GM12878 (cell line): ENCODE measurements around the gene CHMP1A. TPM values are rescaled to one million over a fixed set of nuclear protein-coding genes. Genes with fewer than 3 reads are reported as not detected.
"Not testable (repeated sequence)": the region's sequence is repeated elsewhere in the genome, so short reads cannot be mapped to it uniquely, and the experiment has no call there.

ENCODE experiments used
- ATAC-seq: fragments of 200-7000 bp; cut with Tn5 transposase; 3 replicates; pipeline ENCODE4 v1.9.1; 2020; ENCODE audit warnings: mild to moderate bottlenecking, moderate library complexity
- BruUV-seq: library from RNA; stranded (reverse); fragments of 400-500 nt; replicated peaks from 2 replicates; lab custom pipeline; 2021; lab: Mats Ljungman, UMichigan
- CTCF ChIA-PET: fragments of 300-600 bp; sonication (Branson Sonifier 250); formaldehyde crosslinking; extraction: SDS; loops from one replicate; lab custom pipeline; 2021; ENCODE audit warnings: inconsistent platforms; lab: Yijun Ruan, JAX
- POLR2A ChIA-PET: fragments of 350-600 bp; formaldehyde crosslinking; extraction: SDS; loops from one replicate; lab custom pipeline; 2021; ENCODE audit warnings: inconsistent platforms; lab: Charles Lee
- RAD21 ChIA-PET: fragments of 300-600 bp; sonication (Branson Sonifier 250); formaldehyde crosslinking; loops from one replicate; lab custom pipeline; 2023; ENCODE audit warnings: antibody characterized with exemption; ENCODE audit not compliant: unreplicated experiment; lab: Charles Lee
- SMC1A ChIA-PET: fragments of 300-600 bp; sonication (Branson Sonifier 250); formaldehyde crosslinking; loops from one replicate; lab custom pipeline; 2023; ENCODE audit not compliant: unreplicated experiment, uncharacterized antibody; lab: Charles Lee
- DNase-seq: peaks from one replicate; pipeline ENCODE4 v3.0.0-alpha.2; 2011; ENCODE audit warnings: low read depth, low spot score
- FAIRE-seq: peaks from 3 replicates; lab custom pipeline; 2011; peaks lifted over from hg19 to GRCh38; lab: Jason Lieb, UNC
- H2AFZ ChIP-seq: 2 replicates; pipeline ENCODE4 v1.6.0; 2011; ENCODE audit warnings: low read depth, low read length, control low read depth; ENCODE audit not compliant: control insufficient read depth
- H3K27ac ChIP-seq: 2 replicates; pipeline ENCODE4 v1.5.1; 2011; ENCODE audit warnings: control low read depth; ENCODE audit not compliant: control insufficient read depth, insufficient read depth
- H3K27me3 ChIP-seq, 2 experiments: replicated peaks in 1 of 2; 2 replicates each; pipeline versions ENCODE4 v1.6.0 to v1.6.1; 2011; ENCODE audit warnings: low read length in 1 of 2; ENCODE audit not compliant: control insufficient read depth in 2 of 2, insufficient read depth in 2 of 2
- H3K36me3 ChIP-seq, 2 experiments: 2 replicates each; pipeline ENCODE4 v1.5.1; 2011; ENCODE audit warnings: low read length in 1 of 2; ENCODE audit not compliant: control insufficient read depth in 2 of 2, insufficient read depth in 2 of 2
- H3K4me1 ChIP-seq: 2 replicates; pipeline ENCODE4 v1.6.1; 2011; ENCODE audit warnings: mild to moderate bottlenecking, low read length, moderate library complexity, mixed read lengths; ENCODE audit not compliant: control insufficient read depth, insufficient read depth
- H3K4me2 ChIP-seq: 2 replicates; pipeline ENCODE4 v1.6.0; 2011; ENCODE audit warnings: control low read depth; ENCODE audit not compliant: control insufficient read depth, insufficient read depth
- H3K4me3 ChIP-seq: fragments of 200-600 bp; sonication (generic); 2 replicates; pipeline ENCODE4 v1.5.1; 2016
- H3K79me2 ChIP-seq: 2 replicates; pipeline ENCODE4 v1.6.0; 2011; ENCODE audit warnings: low read length; ENCODE audit not compliant: control insufficient read depth, insufficient read depth
- H3K9ac ChIP-seq: 2 replicates; pipeline ENCODE4 v1.8.0; 2011; ENCODE audit warnings: low read length, control low read depth, mixed read lengths; ENCODE audit not compliant: control insufficient read depth, insufficient read depth
- H3K9me3 ChIP-seq: replicated peaks from 3 replicates; pipeline ENCODE4 v1.5.1; 2011; ENCODE audit warnings: mild to moderate bottlenecking, low read length; ENCODE audit not compliant: control insufficient read depth, insufficient read depth
- H4K20me1 ChIP-seq: 2 replicates; pipeline ENCODE4 v1.6.0; 2011; ENCODE audit not compliant: control insufficient read depth, insufficient read depth
- BCL11A ChIP-seq: IDR thresholded peaks from 2 replicates; pipeline ENCODE4 v1.6.1; 2011; ENCODE audit warnings: low read depth, low read length
- BHLHE40 ChIP-seq, 2 experiments: fragments of 450-650 bp in 1 of 2; IDR thresholded peaks; 2 replicates each; pipeline ENCODE4 v1.6.1; 2011 to 2017; ENCODE audit warnings: low read depth in 2 of 2, borderline replicate concordance in 1 of 2, improper control_type of control experiment in 1 of 2, low read length in 1 of 2, mild to moderate bottlenecking in 1 of 2
- EED ChIP-seq: sonication (generic); IDR thresholded peaks from 2 replicates; pipeline ENCODE4 v1.6.1; 2016; ENCODE audit warnings: antibody characterized with exemption, low read depth
- ETV6 ChIP-seq, 2 experiments: fragments of 450-650 bp in 1 of 2; IDR thresholded peaks in 1 of 2; conservative IDR thresholded peaks in 1 of 2; 2 replicates each; pipeline ENCODE4 v1.6.1; 2014; ENCODE audit warnings: antibody characterized with exemption in 1 of 2, borderline replicate concordance in 1 of 2, low read depth in 1 of 2, mild to moderate bottlenecking in 1 of 2, moderate library complexity in 1 of 2
- NFYB ChIP-seq: IDR thresholded peaks from 2 replicates; pipeline ENCODE4 v1.6.1; 2011; ENCODE audit warnings: low read depth, mild to moderate bottlenecking, low read length, improper control_type of control experiment, moderate library complexity; ENCODE audit not compliant: insufficient read depth
- SMAD1 ChIP-seq: fragments of 450-650 bp; IDR thresholded peaks from 2 replicates; pipeline ENCODE4 v1.6.1; 2018; ENCODE audit warnings: mild to moderate bottlenecking, low read depth; ENCODE audit not compliant: partially characterized antibody
- SMC3 ChIP-seq: IDR thresholded peaks from 2 replicates; pipeline ENCODE4 v1.6.1; 2011; ENCODE audit warnings: low read length, improper control_type of control experiment, borderline replicate concordance
- SP1 ChIP-seq: IDR thresholded peaks from one replicate; pipeline ENCODE4 v1.6.1; 2011; ENCODE audit warnings: low read depth, low read length
- WGBS: methylation state at CpG from one replicate; pipeline ENCODE4 v1.1.6; 2016; ENCODE audit warnings: low lambda C conversion rate; ENCODE audit not compliant: insufficient replicate concordance, insufficient coverage; ENCODE audit errors: missing lambda C conversion rate; 5-methylcytosine and 5-hydroxymethylcytosine counted together
- in situ Hi-C: fragments of 300-500 bp; cut with MboI; formaldehyde crosslinking; loops from 9 replicates; pipeline ENCODE4 v1.14.3; 2018; ENCODE audit warnings: mixed read lengths
- intact Hi-C: fragments of 100-400 bp; cut with micrococcal nuclease; formaldehyde crosslinking; loops from one replicate; pipeline ENCODE4 v1.14.2; 2022; ENCODE audit not compliant: unreplicated experiment
- polyA plus RNA-seq, 11 experiments: library from polyadenylated mRNA; depleted of rRNA in 4 of 11; unstranded in 6 of 11; stranded (reverse) in 5 of 11; fragments of >200 nt; fragmentation: Nextera tagmentation in 4 of 11; fragmentation: Illumina TruSeq in 1 of 11; extraction: Ambion mirVana in 4 of 11; extraction: Trizol in 1 of 11; gene quantifications; 1 replicate in 1 of 11; 2 replicates in 10 of 11; pipeline versions ENCODE4 v1.2.1 to v1.2.3, GENCODE V29; 2011 to 2016; ENCODE audit warnings: inconsistent platforms in 2 of 11, missing spikeins in 2 of 11, low read depth in 1 of 11
- total RNA-seq, 4 experiments: library from RNA; depleted of rRNA in 3 of 4; stranded (reverse); fragments of >200 nt in 3 of 4; fragmentation: Illumina TruSeq in 1 of 4; extraction: Trizol in 1 of 4; gene quantifications; 2 replicates each; pipeline versions ENCODE4 v1.2.1 to v1.2.3, GENCODE V29; 2013 to 2021
- TF ChIP-seq, protein P1 (sequence below): IDR thresholded peaks from 2 replicates; pipeline ENCODE4 v1.6.1; 2011; ENCODE audit warnings: mild to moderate bottlenecking, low read depth, low read length, moderate library complexity; ENCODE audit not compliant: insufficient replicate concordance
- TF ChIP-seq, protein P2 (sequence below): IDR thresholded peaks from 2 replicates; pipeline ENCODE4 v1.6.1; 2012; ENCODE audit warnings: low read depth, low read length, improper control_type of control experiment
- TF ChIP-seq, protein P3 (sequence below): fragments of 450-650 bp; IDR thresholded peaks from 2 replicates; pipeline ENCODE4 v1.6.1; 2017; ENCODE audit warnings: low read depth, mild to moderate bottlenecking, moderate library complexity
- TF ChIP-seq, protein P4 (sequence below): IDR thresholded peaks from 2 replicates; pipeline ENCODE4 v1.6.1; 2011; ENCODE audit warnings: low read depth, mild to moderate bottlenecking, low read length, moderate library complexity, borderline replicate concordance; ENCODE audit errors: extremely low read depth

The CHMP1A gene
- total and polyA plus RNA-seq, 10 of the 15 experiments (the other 5 are each of a cell fraction or from before 2014, with no cell fraction given) = 1.0 to 86.7 (median 54.7) TPM

DNA sequence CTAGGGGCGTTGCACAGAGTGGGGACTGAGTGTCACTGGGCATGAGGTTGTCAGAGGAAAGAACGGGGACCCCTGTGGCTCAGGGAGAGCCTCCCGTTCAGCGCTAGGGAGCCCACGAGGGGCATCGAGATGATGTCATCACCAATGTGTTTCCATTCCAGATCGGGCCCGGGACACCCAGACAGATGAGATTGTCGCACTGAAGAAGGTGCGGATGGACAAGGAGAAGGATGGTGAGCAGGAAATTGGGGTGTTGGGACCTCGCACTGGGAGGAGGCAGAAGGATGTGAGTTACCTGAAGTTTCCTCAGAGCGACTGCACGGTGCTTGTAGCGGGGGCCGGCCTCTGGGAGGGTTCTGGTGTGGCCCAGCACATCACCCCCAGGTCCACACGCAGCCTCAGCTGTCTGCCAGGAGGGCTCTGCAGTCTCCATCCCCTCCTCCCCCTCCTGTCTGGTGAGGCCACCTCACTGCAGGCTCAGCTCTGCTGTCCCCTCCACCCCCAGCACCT, 32.9 kb upstream of the CHMP1A start:
- TF ChIP-seq SMC3 = no peak
- no peak for TF ChIP-seq BHLHE40 (IDR thresholded peaks at IDR 0.05; ENCODE audit: borderline replicate concordance in 1 of 2, low read depth in 2 of 2, low read length in 1 of 2)
- TF ChIP-seq, protein P1, sequence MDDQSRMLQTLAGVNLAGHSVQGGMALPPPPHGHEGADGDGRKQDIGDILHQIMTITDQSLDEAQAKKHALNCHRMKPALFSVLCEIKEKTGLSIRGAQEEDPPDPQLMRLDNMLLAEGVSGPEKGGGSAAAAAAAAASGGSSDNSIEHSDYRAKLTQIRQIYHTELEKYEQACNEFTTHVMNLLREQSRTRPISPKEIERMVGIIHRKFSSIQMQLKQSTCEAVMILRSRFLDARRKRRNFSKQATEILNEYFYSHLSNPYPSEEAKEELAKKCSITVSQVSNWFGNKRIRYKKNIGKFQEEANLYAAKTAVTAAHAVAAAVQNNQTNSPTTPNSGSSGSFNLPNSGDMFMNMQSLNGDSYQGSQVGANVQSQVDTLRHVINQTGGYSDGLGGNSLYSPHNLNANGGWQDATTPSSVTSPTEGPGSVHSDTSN = no peak
- no peak for TF ChIP-seq BCL11A
- no peak for TF ChIP-seq SP1
- TF ChIP-seq, protein P2, sequence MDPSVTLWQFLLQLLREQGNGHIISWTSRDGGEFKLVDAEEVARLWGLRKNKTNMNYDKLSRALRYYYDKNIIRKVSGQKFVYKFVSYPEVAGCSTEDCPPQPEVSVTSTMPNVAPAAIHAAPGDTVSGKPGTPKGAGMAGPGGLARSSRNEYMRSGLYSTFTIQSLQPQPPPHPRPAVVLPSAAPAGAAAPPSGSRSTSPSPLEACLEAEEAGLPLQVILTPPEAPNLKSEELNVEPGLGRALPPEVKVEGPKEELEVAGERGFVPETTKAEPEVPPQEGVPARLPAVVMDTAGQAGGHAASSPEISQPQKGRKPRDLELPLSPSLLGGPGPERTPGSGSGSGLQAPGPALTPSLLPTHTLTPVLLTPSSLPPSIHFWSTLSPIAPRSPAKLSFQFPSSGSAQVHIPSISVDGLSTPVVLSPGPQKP = no peak
- TF ChIP-seq EED = no peak
- TF ChIP-seq, protein P3, sequence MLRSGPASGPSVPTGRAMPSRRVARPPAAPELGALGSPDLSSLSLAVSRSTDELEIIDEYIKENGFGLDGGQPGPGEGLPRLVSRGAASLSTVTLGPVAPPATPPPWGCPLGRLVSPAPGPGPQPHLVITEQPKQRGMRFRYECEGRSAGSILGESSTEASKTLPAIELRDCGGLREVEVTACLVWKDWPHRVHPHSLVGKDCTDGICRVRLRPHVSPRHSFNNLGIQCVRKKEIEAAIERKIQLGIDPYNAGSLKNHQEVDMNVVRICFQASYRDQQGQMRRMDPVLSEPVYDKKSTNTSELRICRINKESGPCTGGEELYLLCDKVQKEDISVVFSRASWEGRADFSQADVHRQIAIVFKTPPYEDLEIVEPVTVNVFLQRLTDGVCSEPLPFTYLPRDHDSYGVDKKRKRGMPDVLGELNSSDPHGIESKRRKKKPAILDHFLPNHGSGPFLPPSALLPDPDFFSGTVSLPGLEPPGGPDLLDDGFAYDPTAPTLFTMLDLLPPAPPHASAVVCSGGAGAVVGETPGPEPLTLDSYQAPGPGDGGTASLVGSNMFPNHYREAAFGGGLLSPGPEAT = no peak
- TF ChIP-seq NFYB = no peak
- no peak for TF ChIP-seq ETV6 (conservative IDR thresholded peaks at IDR 0.05 in 1 of 2, IDR thresholded peaks at IDR 0.05 in 1 of 2; ENCODE audit: borderline replicate concordance in 1 of 2, low read depth in 1 of 2)
- no peak for TF ChIP-seq SMAD1
- TF ChIP-seq, protein P4, sequence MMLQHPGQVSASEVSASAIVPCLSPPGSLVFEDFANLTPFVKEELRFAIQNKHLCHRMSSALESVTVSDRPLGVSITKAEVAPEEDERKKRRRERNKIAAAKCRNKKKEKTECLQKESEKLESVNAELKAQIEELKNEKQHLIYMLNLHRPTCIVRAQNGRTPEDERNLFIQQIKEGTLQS = no peak
- TF ChIP-seq, all 136 proteins: peak for 0
- Histone ChIP-seq H3K4me2 (no peak overlapping the region), H2AFZ (no peak overlapping the region), H3K4me1 (peaks cover 6% of the 10 kb centered on the region; the same call in 1 of the 2 replicates), H3K4me3 (no peak overlapping the region), H3K27ac (no peak overlapping the region), H3K79me2 (peaks cover 11% of the 10 kb centered on the region), H3K9ac (no peak overlapping the region), H3K36me3 (peaks cover 0 to 12% of the 10 kb centered on the region in 2 experiments; a peak in 3 of 4 replicates), H3K27me3 (no peaks in the 10 kb centered on the region), H4K20me1 (no peaks in the 10 kb centered on the region), H3K9me3 (no peaks in the 10 kb centered on the region)
- no peak for ATAC-seq
- intact Hi-C loops (no loop called here), in situ Hi-C loops (no loop called here)
- no peak for FAIRE-seq
- ChIA-PET CTCF (no interaction called here), RAD21 (interaction anchor here (0.6 kb wide), 1 partner anchor 296 kb away, joined by 3 read pairs; no protein-coding TSS in a partner anchor), POLR2A (no interaction called here), SMC1A (no interaction called here)
- 92% methylated on average over 16 of the region's 16 CpGs for WGBS
- no peak for DNase-seq
- BruUV-seq = no TSS peak

DNA sequence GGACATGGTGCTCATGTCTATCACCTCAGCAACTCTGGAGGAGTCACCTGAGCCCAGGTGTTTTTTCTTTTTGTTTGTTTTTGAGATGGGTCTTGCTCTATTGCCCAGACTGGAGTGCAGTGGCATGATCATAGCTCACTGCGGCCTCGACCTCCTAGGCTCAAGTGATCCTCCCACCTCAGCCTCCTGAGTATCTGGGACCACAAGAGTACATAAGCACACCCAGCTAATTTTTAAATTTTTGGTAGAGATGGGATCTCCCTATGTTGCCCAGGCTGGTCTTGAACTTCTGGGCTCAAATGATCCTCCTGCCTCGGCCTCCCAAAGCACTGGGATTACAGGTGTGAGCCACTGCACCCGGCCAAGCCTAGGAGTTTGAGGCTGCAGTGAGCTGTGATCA, 32.1 kb upstream of the CHMP1A start:
- WGBS = 80% methylated on average over 4 of the region's 4 CpGs
- POLR2A ChIA-PET, FAIRE-seq: not testable (repeated sequence)

More for the DNA sequence above, 32.1 kb upstream of the CHMP1A start:
- H3K4me3 ChIP-seq, H3K9ac ChIP-seq, RAD21 ChIA-PET, intact Hi-C loops, H3K9me3 ChIP-seq, DNase-seq, in situ Hi-C loops, H3K4me1 ChIP-seq, H4K20me1 ChIP-seq, ATAC-seq, H3K27me3 ChIP-seq, SMC1A ChIA-PET, H3K36me3 ChIP-seq, H2AFZ ChIP-seq, BruUV-seq, H3K4me2 ChIP-seq, H3K27ac ChIP-seq: not testable (repeated sequence)
- H3K79me2 ChIP-seq = peaks cover 11% of the 10 kb centered on the region
- CTCF ChIA-PET = interaction anchor here (0.6 to 1.7 kb wide), 2 partner anchors 10 to 18 kb away, joined by 3 to 5 read pairs; no protein-coding TSS in a partner anchor
